SHP77 (cell line): ENCODE measurements around the gene DHX57.

Experiments used
- DNase-seq, 2 experiments: peaks; one replicate each; lab custom pipeline; 2025; lab: John Stamatoyannopoulos, UW

DHX57 gene

GRCh38 chr2:38875576-38876367 is at the start of gene DHX57, which contains the start of gene MORN2:
Gene DHX57, minus strand, starts transcription at chr2:38875934. Its CDS starts 7,529 bp downstream, at chr2:38868405.
Gene MORN2, plus strand, starts transcription at chr2:38875976.
- peak; percentile 77 to 87 for DNase-seq

- DNase-seq = no peak
Measured at GRCh38 chr2:38922902-38923301, 47.2 kb upstream of the DHX57 start.

- DNase-seq = no peak
Measured at GRCh38 chr2:38922389-38922788, 46.7 kb upstream of the DHX57 start.

- DNase-seq = no peak
Measured at GRCh38 chr2:38912619-38913018, 36.9 kb upstream of the DHX57 start.

- DNase-seq = no peak
Measured at GRCh38 chr2:38911191-38911590, 35.5 kb upstream of the DHX57 start.

- no peak for DNase-seq
Measured at GRCh38 chr2:38909872-38910271, 34.1 kb upstream of the DHX57 start.

GRCh38 chr2:38907743-38908562 is 32.2 kb upstream of the DHX57 start:
- no peak for DNase-seq

- DNase-seq = no peak
Measured at GRCh38 chr2:38907242-38907641, 31.5 kb upstream of the DHX57 start.

GRCh38 chr2:38905251-38905650 is 29.5 kb upstream of the DHX57 start:
- no peak for DNase-seq

- no peak for DNase-seq
Measured at GRCh38 chr2:38900726-38901125, 25.0 kb upstream of the DHX57 start.

GRCh38 chr2:38898256-38898655 is 22.5 kb upstream of the DHX57 start:
- DNase-seq = no peak

- no peak for DNase-seq
Measured at GRCh38 chr2:38892819-38893218, 17.1 kb upstream of the DHX57 start.

GRCh38 chr2:38889575-38889974 is 13.8 kb upstream of the DHX57 start, which contains the start of gene ARHGEF33:
Gene ARHGEF33, plus strand, starts transcription at chr2:38889875. Its CDS starts 29,573 bp downstream, at chr2:38919448.
- DNase-seq = no peak

- no peak for DNase-seq
Measured at GRCh38 chr2:38889045-38889444, 13.3 kb upstream of the DHX57 start.

- DNase-seq = no peak
Measured at GRCh38 chr2:38887902-38888554, 12.3 kb upstream of the DHX57 start.

GRCh38 chr2:38887347-38887746 is 11.6 kb upstream of the DHX57 start:
- no peak for DNase-seq

GRCh38 chr2:38886063-38886462 is 10.3 kb upstream of the DHX57 start:
- DNase-seq = no peak

- no peak for DNase-seq
Measured at GRCh38 chr2:38876407-38876806, 673 bp upstream of the DHX57 start.

GRCh38 chr2:38875227-38875575 is 533 bp downstream of the DHX57 start:
- DNase-seq = no peak

- DNase-seq = no peak
Measured at GRCh38 chr2:38873763-38874162, 2.0 kb downstream of the DHX57 start.

GRCh38 chr2:38871432-38871831 is 4.3 kb downstream of the DHX57 start:
- DNase-seq = no peak

- no peak for DNase-seq
Measured at GRCh38 chr2:38866773-38867443, 8.8 kb downstream of the DHX57 start.
